ENCODE measurements around the gene KLHL20.

DNA sequence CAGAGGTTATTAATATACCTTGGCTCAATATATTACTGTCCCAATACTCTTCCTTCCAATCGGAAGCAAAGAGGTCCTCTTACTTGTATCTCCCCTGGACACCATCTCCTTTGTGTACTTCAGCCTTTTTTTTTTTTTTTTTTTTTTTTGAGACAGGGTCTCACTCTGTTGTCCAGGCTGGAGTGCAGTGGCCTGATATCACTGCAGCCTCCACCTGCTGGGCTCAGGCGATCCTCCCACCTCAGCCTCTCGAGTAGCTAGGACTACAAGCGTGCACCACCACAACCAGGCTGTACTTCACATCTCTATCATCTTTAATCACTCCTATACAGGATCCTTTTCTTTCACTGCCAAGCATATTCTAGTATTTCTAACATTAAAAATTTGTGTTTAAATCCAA is 106.9 kb downstream of the KLHL20 start:
- TF ChIP-seq EZH2 (IDR thresholded peaks at IDR 0.05; ENCODE audit: insufficient read depth, poor library complexity, severe bottlenecking) (no peak), EZH2phosphoT487 (IDR thresholded peaks at IDR 0.05; ENCODE audit: insufficient read depth, low read depth) (no peak)

Measured in GM23248 (cell line).